ENCODE data around the gene MYPOP. TPM values are rescaled to one million over a fixed set of nuclear protein-coding genes. Genes with fewer than 3 reads are reported as not detected.

MYPOP gene
- total RNA-seq, 3 donors from 2014 or later, result 9.2 to 13.7 (median 10.2) TPM

- DNase-seq (no peak), ATAC-seq (no peak)
- no peaks in the 10 kb centered on the region for H3K36me3 ChIP-seq (ENCODE audit: low read depth)
- TF ChIP-seq, protein P1, sequence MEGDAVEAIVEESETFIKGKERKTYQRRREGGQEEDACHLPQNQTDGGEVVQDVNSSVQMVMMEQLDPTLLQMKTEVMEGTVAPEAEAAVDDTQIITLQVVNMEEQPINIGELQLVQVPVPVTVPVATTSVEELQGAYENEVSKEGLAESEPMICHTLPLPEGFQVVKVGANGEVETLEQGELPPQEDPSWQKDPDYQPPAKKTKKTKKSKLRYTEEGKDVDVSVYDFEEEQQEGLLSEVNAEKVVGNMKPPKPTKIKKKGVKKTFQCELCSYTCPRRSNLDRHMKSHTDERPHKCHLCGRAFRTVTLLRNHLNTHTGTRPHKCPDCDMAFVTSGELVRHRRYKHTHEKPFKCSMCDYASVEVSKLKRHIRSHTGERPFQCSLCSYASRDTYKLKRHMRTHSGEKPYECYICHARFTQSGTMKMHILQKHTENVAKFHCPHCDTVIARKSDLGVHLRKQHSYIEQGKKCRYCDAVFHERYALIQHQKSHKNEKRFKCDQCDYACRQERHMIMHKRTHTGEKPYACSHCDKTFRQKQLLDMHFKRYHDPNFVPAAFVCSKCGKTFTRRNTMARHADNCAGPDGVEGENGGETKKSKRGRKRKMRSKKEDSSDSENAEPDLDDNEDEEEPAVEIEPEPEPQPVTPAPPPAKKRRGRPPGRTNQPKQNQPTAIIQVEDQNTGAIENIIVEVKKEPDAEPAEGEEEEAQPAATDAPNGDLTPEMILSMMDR (IDR thresholded peaks at IDR 0.05), result no peak
- no peaks in the 10 kb centered on the region for H3K9me3 ChIP-seq
- no peaks in the 10 kb centered on the region for H3K4me1 ChIP-seq (ENCODE audit: low read depth)
- intact Hi-C loops (cut with DNase I, micrococcal nuclease), result no loop called here
- H3K4me3 ChIP-seq, result no peak overlapping the region
Observed at GRCh38 chr19:45918721-45919120, 16.3 kb upstream of the MYPOP start.

DNA sequence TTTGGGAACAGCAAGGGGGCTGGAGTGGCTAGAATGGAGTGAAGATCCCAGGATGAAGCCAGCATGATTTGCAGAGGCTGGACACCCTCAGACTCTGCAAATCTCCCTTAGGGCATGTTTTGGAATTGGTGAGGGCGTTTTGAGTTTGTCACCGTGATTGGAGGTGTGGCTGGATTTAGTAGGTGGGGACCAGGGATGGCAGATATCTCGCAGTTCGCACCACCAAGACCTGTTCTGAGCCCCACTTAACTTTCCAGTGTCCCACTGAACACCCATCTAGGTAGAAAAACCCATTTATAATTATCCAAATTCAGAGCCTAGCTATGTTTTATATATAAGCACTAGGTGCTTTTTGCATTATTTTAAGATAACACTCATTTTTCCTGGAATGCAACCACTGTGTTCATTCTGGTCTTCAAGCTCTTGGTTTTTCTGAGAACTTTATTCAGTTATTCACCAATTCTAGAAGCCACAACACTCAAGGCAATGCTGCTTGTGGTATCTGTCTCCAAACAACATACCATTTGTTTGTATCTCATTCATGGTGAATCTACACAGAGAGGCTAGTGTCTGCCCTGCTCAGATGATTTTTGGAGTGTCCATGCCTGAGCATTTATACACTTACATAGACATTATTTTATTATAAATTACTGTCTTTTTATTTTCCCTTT is 15.1 kb upstream of the MYPOP start:
- DNase-seq (no peak), ATAC-seq (no peak)
- intact Hi-C loops (cut with DNase I, micrococcal nuclease), result no loop called here
- Histone ChIP-seq H3K4me3 (no peak overlapping the region), H3K4me1 (ENCODE audit: low read depth) (no peaks in the 10 kb centered on the region), H3K36me3 (ENCODE audit: low read depth) (no peaks in the 10 kb centered on the region), H3K9me3 (no peaks in the 10 kb centered on the region)
- TF ChIP-seq, protein P1 (IDR thresholded peaks at IDR 0.05), result no peak

GRCh38 chr19:45913874-45914830 is 11.7 kb upstream of the MYPOP start, which contains the start of gene NANOS2:
TSS of gene NANOS2 (minus strand) at chr19:45914778. CDS start at chr19:45914693, 85 bp downstream.
- DNase-seq (no peak), ATAC-seq (no peak)
- Histone ChIP-seq H3K9me3 (no peaks in the 10 kb centered on the region), H3K36me3 (ENCODE audit: low read depth) (no peaks in the 10 kb centered on the region), H3K4me3 (no peak within 1 kb of the TSS), H3K4me1 (ENCODE audit: low read depth) (no peaks in the 10 kb centered on the region)
- intact Hi-C loops (cut with DNase I, micrococcal nuclease), result no loop called here
- TF ChIP-seq, protein P1 (IDR thresholded peaks at IDR 0.05), result no peak

DNA sequence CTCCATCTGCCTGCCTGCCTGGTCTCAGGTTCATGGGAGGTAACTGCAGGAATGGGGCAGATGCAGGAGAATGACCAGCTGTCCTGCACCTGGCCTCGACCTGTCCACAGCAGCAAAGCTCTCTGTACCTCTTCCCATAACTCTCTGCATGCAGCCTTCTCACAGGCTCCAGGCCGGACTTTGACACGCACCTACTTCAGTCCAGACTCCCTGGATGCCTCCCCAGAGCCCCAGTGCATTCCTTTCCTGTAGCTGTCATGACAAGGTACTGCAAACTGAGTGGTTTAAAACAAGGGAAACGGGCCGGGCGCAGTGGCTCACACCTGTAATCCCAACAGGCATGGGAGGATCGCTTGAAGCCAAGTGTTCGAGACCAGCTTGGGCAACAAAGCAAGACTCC is 8.9 kb upstream of the MYPOP start:
- no peak overlapping the region for H3K4me3 ChIP-seq
- DNase-seq, result no peak
- TF ChIP-seq, protein P1 (IDR thresholded peaks at IDR 0.05), result no peak
- intact Hi-C loops (cut with DNase I, micrococcal nuclease), result no loop called here
- no peaks in the 10 kb centered on the region for H3K4me1 ChIP-seq (ENCODE audit: low read depth)
- H3K36me3 ChIP-seq (ENCODE audit: low read depth), result no peaks in the 10 kb centered on the region
- no peak for ATAC-seq
- H3K9me3 ChIP-seq, result no peaks in the 10 kb centered on the region

GRCh38 chr19:45908956-45909355 is 6.5 kb upstream of the MYPOP start:
- DNase-seq (no peak), ATAC-seq (no peak)
- Histone ChIP-seq H3K4me1 (ENCODE audit: low read depth) (no peaks in the 10 kb centered on the region), H3K4me3 (no peak overlapping the region), H3K36me3 (ENCODE audit: low read depth) (no peaks in the 10 kb centered on the region), H3K9me3 (no peaks in the 10 kb centered on the region)
- TF ChIP-seq, protein P1 (IDR thresholded peaks at IDR 0.05), result no peak
- intact Hi-C loops (cut with DNase I, micrococcal nuclease), result no loop called here

Measured in mucosa of descending colon (tissue), 3 donors.